ENCODE data around the gene GDF7. TPM values are rescaled to one million over a fixed set of nuclear protein-coding genes. Genes with fewer than 3 reads are reported as not detected.

The GDF7 gene
- total RNA-seq, 1 donor from 2014 or later = 0.52 TPM

DNA sequence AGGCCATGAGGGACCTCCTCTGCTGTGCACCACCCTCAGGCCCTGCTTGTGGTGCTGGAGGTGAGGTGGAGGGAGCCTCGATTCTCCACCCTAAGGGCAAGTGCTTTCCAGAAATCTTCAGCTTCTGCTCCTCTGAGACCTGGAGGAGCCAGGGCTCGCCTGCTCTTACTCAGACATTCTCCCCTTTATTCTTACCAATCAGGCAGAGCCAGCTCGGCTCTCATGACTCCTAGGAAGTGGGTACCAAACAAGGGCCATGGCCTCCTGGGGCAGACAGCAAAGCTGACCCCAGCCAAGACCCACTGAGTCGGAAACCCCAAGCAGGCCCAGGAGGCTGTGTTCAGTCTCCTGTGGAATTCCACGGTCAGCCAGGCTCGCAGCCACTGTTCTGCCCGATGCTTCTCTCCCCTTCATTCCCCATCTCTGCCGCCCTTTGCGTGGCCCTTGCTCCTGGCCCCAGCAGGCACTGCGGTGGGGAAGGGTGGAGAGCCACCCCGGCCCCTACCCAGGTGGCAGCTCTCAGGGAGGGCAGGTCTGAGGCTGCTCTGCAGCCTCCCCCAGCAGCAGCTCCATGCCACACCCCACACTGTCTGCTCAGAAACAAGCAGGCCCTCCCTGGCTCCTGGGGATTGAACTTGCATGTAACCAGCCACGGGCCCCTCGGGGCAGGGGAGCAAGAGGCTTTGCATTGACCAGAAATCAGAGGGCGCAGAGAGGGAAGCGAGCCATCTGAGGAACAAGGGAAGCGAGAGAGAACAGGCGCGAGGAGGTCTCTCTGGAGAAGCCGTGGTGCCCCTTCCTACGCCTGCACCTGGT, 40.0 kb upstream of the GDF7 start:
- no peaks in the 10 kb centered on the region for H3K9me3 ChIP-seq (ENCODE audit: control insufficient read depth in 3 of 3, low read length in 3 of 3)
- peaks cover 0 to 6% (median 0%) of the 10 kb centered on the region in 3 donors for H3K27me3 ChIP-seq (ENCODE audit: control insufficient read depth in 3 of 3, insufficient read depth in 3 of 3, low read length in 3 of 3)
- peak overlapping the region in 2 of 3 donors; percentile 7 to 25 for H3K9ac ChIP-seq (ENCODE audit: low read depth in 1 of 3, low read length in 3 of 3)
- H3K36me3 ChIP-seq (ENCODE audit: control insufficient read depth in 3 of 3, insufficient read depth in 3 of 3, low read length in 3 of 3) = peaks cover 12 to 25% (median 19%) of the 10 kb centered on the region in 3 donors
- H3K27ac ChIP-seq (ENCODE audit: low read depth, low read length) = peak overlapping the region; percentile 55
- peaks cover 39 to 52% (median 51%) of the 10 kb centered on the region in 3 donors for H3K4me1 ChIP-seq (ENCODE audit: control insufficient read depth in 3 of 3, insufficient read depth in 3 of 3, low read length in 3 of 3)
- peak overlapping the region in 1 of 3 donors; percentile 1 for H3K4me3 ChIP-seq (ENCODE audit: low read length in 3 of 3)

DNA sequence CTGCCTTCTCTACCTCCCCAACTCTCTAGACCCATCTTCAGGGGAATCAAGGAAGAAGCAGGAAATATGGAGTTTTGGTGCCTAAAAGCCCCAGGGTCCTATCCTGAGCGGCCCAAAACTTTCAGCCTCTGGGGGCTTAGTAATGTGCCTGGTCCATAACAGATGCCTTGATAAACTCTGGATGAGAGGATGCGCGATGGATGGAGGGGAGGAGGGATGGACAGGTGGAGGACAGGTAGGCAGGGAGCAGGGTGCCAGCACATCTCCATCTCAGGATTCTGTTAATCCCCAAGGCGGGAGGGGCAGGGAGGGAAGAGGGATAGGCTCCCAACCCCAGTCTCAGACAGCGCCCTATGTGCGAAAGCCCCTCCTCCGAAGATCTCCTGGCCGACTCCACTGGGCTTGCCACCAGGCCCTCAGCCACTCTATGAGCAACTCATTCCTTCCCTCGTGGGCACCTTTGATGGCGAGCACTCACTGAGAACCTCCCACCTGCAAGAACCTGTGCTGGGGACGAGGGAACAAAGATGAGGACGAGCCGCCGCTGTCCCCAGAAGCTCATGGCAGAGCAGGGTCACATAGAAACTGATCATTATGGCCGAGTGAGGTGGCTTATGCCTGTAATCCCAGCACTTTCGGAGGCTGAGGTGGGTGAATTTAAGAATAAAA, 39.1 kb upstream of the GDF7 start:
- Histone ChIP-seq H3K27ac (ENCODE audit: low read depth, low read length) (no peak overlapping the region), H3K27me3 (ENCODE audit: control insufficient read depth in 3 of 3, insufficient read depth in 3 of 3, low read length in 3 of 3) (peaks cover 0 to 6% (median 0%) of the 10 kb centered on the region in 3 donors), H3K4me1 (ENCODE audit: control insufficient read depth in 3 of 3, insufficient read depth in 3 of 3, low read length in 3 of 3) (peaks cover 31 to 45% (median 43%) of the 10 kb centered on the region in 3 donors), H3K36me3 (ENCODE audit: control insufficient read depth in 3 of 3, insufficient read depth in 3 of 3, low read length in 3 of 3) (peaks cover 12 to 24% (median 18%) of the 10 kb centered on the region in 3 donors), H3K9me3 (ENCODE audit: control insufficient read depth in 3 of 3, low read length in 3 of 3) (no peaks in the 10 kb centered on the region), H3K9ac (ENCODE audit: low read depth in 1 of 3, low read length in 3 of 3) (no peak overlapping the region), H3K4me3 (ENCODE audit: low read length in 3 of 3) (no peak overlapping the region)

DNA sequence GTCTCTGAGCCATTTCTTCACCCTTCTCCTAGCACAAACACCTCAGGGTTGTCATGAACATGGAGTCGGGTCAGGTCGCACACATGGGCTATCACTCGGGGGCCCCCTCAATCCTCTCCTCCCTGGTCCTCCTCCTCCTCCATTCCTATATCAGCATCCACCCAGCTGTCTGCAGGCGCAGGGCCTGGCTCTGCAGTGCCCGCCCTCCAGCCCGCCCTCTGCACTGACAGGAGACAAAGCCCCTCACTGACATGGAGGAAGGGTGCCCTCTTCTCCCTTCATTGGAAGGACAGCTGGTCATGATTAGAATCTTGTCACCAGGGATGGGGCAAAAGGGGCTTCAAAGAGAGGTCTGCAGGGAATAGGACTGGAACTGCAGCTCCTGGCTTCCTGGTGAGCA, 37.8 kb upstream of the GDF7 start:
- no peaks in the 10 kb centered on the region for H3K9me3 ChIP-seq (ENCODE audit: control insufficient read depth in 3 of 3, low read length in 3 of 3)
- no peak overlapping the region for H3K4me3 ChIP-seq (ENCODE audit: low read length in 3 of 3)
- H3K4me1 ChIP-seq (ENCODE audit: control insufficient read depth in 3 of 3, insufficient read depth in 3 of 3, low read length in 3 of 3) = peaks cover 24 to 38% (median 38%) of the 10 kb centered on the region in 3 donors
- H3K27me3 ChIP-seq (ENCODE audit: control insufficient read depth in 3 of 3, insufficient read depth in 3 of 3, low read length in 3 of 3) = peaks cover 0 to 6% (median 0%) of the 10 kb centered on the region in 3 donors
- H3K36me3 ChIP-seq (ENCODE audit: control insufficient read depth in 3 of 3, insufficient read depth in 3 of 3, low read length in 3 of 3) = peaks cover 11 to 17% (median 11%) of the 10 kb centered on the region in 3 donors
- H3K9ac ChIP-seq (ENCODE audit: low read depth in 1 of 3, low read length in 3 of 3) = no peak overlapping the region
- no peak overlapping the region for H3K27ac ChIP-seq (ENCODE audit: low read depth, low read length)

DNA sequence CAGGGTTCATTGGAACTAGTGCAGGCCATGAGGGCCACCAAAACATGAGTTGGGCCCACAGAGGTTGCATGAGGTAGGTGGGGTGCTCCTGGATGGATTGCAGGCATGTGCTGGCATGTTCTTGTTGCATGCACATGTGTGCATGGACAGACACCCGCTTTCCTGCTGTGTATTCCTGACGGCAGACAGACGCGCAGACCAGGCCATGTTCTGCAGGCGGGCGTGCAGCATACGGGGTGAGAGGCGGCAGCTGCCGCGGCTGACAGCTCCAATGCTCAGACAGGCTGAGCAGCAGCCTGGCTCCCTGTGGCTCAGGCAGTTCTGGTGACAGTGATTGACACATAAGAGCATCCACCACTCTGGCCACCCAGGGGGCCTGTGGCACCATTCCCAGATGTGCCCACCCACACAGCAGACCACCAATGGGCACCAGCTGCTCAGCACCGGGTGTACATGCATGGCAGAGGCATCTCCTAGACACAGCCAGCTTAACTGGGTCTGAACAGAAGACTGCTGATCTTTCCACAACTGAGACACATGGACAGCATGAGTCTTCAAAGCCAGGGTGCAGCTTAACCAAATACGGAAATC, 37.3 kb upstream of the GDF7 start:
- no peaks in the 10 kb centered on the region for H3K9me3 ChIP-seq (ENCODE audit: control insufficient read depth in 3 of 3, low read length in 3 of 3)
- H3K27me3 ChIP-seq (ENCODE audit: control insufficient read depth in 3 of 3, insufficient read depth in 3 of 3, low read length in 3 of 3) = peaks cover 0 to 6% (median 0%) of the 10 kb centered on the region in 3 donors
- H3K4me3 ChIP-seq (ENCODE audit: low read length in 3 of 3) = no peak overlapping the region
- peaks cover 24 to 39% (median 38%) of the 10 kb centered on the region in 3 donors for H3K4me1 ChIP-seq (ENCODE audit: control insufficient read depth in 3 of 3, insufficient read depth in 3 of 3, low read length in 3 of 3)
- H3K27ac ChIP-seq (ENCODE audit: low read depth, low read length) = no peak overlapping the region
- H3K9ac ChIP-seq (ENCODE audit: low read depth in 1 of 3, low read length in 3 of 3) = no peak overlapping the region
- peaks cover 6 to 12% (median 7%) of the 10 kb centered on the region in 3 donors for H3K36me3 ChIP-seq (ENCODE audit: control insufficient read depth in 3 of 3, insufficient read depth in 3 of 3, low read length in 3 of 3)

DNA sequence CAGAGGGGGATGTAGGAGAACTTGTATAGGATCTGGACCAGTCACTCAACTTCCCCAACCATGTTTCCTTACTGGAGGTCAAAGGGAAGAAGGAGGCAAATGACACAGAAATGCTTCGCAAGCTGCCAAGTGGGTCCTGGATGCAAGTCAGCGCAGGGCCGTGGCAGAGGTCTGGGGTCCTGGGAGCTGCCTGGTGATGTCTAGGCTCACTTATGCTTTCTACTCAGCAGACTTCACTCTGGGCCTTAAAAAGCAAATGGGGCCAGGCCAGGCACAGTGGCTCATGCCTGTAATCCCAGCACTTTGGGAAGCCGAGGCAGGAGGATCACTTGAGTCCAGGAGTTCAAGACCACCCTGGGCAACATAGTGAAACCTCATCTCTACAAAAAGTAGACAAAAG, 36.0 kb upstream of the GDF7 start:
- Histone ChIP-seq H3K36me3 (ENCODE audit: control insufficient read depth in 3 of 3, insufficient read depth in 3 of 3, low read length in 3 of 3) (peaks cover 5 to 9% (median 7%) of the 10 kb centered on the region in 3 donors), H3K27me3 (ENCODE audit: control insufficient read depth in 3 of 3, insufficient read depth in 3 of 3, low read length in 3 of 3) (peaks cover 0 to 6% (median 0%) of the 10 kb centered on the region in 3 donors), H3K9me3 (ENCODE audit: control insufficient read depth in 3 of 3, low read length in 3 of 3) (no peaks in the 10 kb centered on the region), H3K4me3 (ENCODE audit: low read length in 3 of 3) (no peak overlapping the region), H3K9ac (ENCODE audit: low read depth in 1 of 3, low read length in 3 of 3) (no peak overlapping the region), H3K4me1 (ENCODE audit: control insufficient read depth in 3 of 3, insufficient read depth in 3 of 3, low read length in 3 of 3) (peaks cover 21 to 40% (median 35%) of the 10 kb centered on the region in 3 donors), H3K27ac (ENCODE audit: low read depth, low read length) (no peak overlapping the region)

DNA sequence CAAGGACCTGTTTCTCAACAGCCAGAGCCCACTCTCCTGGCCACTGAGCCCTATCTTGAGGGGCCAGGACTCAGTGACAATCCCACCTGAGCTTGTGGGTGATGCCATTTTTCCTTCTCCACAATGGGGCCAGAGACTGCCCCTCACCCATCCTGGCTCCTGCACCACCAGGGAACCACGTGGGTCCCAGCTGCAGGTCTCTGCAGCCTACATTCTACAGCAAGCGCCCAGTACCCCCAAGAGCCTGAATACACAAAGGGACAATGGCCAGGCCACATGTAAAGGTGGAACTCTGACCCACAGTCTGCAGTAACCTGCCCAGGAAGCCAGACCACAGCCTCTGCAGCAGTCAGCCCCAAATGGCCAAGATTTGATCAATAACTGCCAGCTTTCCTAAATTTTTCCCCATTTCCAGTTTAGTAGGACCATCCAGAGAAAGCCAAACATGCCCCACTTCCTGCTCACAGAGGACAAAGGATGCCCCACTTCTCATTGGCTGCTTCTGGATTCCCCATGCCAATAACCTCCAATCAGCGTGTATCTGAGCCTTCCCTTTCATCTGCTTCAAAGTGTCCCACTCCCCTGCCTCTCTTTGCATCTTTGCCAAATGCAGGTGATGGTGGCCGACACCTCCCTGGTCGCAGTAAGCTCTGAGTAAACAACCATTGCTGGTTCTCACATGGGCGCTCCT, 35.2 kb upstream of the GDF7 start:
- Histone ChIP-seq H3K9ac (ENCODE audit: low read depth in 1 of 3, low read length in 3 of 3) (no peak overlapping the region), H3K4me1 (ENCODE audit: control insufficient read depth in 3 of 3, insufficient read depth in 3 of 3, low read length in 3 of 3) (peaks cover 14 to 34% (median 33%) of the 10 kb centered on the region in 3 donors), H3K27ac (ENCODE audit: low read depth, low read length) (no peak overlapping the region), H3K4me3 (ENCODE audit: low read length in 3 of 3) (no peak overlapping the region), H3K27me3 (ENCODE audit: control insufficient read depth in 3 of 3, insufficient read depth in 3 of 3, low read length in 3 of 3) (peaks cover 0 to 4% (median 0%) of the 10 kb centered on the region in 3 donors), H3K36me3 (ENCODE audit: control insufficient read depth in 3 of 3, insufficient read depth in 3 of 3, low read length in 3 of 3) (peaks cover 6 to 13% (median 12%) of the 10 kb centered on the region in 3 donors), H3K9me3 (ENCODE audit: control insufficient read depth in 3 of 3, low read length in 3 of 3) (no peaks in the 10 kb centered on the region)

DNA sequence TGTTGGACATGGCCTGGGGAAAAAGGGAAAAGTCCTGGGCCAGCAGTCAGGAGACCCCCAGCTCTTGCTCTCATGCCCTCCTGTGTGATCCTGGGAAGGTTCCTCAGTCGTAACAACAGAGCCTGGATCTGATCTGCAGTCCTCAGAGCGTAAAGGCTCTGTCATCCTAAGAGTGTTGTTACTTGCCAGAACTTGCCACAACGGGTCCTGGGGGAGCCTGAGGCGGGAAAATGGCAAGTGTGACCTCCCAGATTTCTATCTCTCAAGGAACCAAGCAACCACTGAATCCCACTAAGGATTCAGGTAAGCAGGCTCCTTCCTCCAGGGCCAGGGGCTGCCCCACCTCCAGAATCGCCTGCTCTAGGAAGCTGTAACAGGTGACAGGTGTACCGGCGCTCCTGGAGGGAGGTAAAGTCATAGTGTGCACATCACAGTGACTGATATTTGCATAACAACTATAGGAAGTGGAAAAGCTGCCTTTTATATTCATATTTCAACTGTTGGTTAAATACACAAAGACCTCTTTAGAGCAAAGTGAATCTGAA, 34.4 kb upstream of the GDF7 start:
- H3K27me3 ChIP-seq (ENCODE audit: control insufficient read depth in 3 of 3, insufficient read depth in 3 of 3, low read length in 3 of 3) = no peaks in the 10 kb centered on the region
- H3K9ac ChIP-seq (ENCODE audit: low read depth in 1 of 3, low read length in 3 of 3) = no peak overlapping the region
- H3K4me1 ChIP-seq (ENCODE audit: control insufficient read depth in 3 of 3, insufficient read depth in 3 of 3, low read length in 3 of 3) = peaks cover 12 to 26% (median 25%) of the 10 kb centered on the region in 3 donors
- H3K4me3 ChIP-seq (ENCODE audit: low read length in 3 of 3) = no peak overlapping the region
- H3K36me3 ChIP-seq (ENCODE audit: control insufficient read depth in 3 of 3, insufficient read depth in 3 of 3, low read length in 3 of 3) = peaks cover 5 to 13% (median 12%) of the 10 kb centered on the region in 3 donors
- no peaks in the 10 kb centered on the region for H3K9me3 ChIP-seq (ENCODE audit: control insufficient read depth in 3 of 3, low read length in 3 of 3)
- no peak overlapping the region for H3K27ac ChIP-seq (ENCODE audit: low read depth, low read length)

DNA sequence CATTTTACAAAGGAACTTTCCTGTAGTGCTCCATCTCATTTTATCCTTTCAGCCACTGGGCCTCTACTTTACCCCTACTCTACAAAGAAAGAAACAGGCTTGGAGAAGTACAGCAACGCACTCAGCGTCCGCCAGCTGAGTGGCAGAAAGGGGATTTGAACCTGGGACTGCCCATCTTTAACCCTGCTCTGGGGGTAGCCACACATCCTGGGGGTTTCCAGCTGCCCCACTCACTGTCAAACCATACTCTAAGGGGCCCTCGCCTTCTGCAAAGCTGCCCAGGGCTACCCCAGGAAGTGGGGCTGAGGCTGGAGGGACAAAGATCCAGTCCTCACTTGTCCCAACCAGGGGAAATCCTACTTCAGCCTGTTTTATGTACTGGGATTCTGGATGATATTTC, 33.9 kb upstream of the GDF7 start:
- Histone ChIP-seq H3K9me3 (ENCODE audit: control insufficient read depth in 3 of 3, low read length in 3 of 3) (no peaks in the 10 kb centered on the region), H3K4me1 (ENCODE audit: control insufficient read depth in 3 of 3, insufficient read depth in 3 of 3, low read length in 3 of 3) (peaks cover 12 to 24% (median 23%) of the 10 kb centered on the region in 3 donors), H3K27ac (ENCODE audit: low read depth, low read length) (no peak overlapping the region), H3K9ac (ENCODE audit: low read depth in 1 of 3, low read length in 3 of 3) (no peak overlapping the region), H3K27me3 (ENCODE audit: control insufficient read depth in 3 of 3, insufficient read depth in 3 of 3, low read length in 3 of 3) (no peaks in the 10 kb centered on the region), H3K4me3 (ENCODE audit: low read length in 3 of 3) (no peak overlapping the region), H3K36me3 (ENCODE audit: control insufficient read depth in 3 of 3, insufficient read depth in 3 of 3, low read length in 3 of 3) (peaks cover 7 to 15% (median 14%) of the 10 kb centered on the region in 3 donors)

DNA sequence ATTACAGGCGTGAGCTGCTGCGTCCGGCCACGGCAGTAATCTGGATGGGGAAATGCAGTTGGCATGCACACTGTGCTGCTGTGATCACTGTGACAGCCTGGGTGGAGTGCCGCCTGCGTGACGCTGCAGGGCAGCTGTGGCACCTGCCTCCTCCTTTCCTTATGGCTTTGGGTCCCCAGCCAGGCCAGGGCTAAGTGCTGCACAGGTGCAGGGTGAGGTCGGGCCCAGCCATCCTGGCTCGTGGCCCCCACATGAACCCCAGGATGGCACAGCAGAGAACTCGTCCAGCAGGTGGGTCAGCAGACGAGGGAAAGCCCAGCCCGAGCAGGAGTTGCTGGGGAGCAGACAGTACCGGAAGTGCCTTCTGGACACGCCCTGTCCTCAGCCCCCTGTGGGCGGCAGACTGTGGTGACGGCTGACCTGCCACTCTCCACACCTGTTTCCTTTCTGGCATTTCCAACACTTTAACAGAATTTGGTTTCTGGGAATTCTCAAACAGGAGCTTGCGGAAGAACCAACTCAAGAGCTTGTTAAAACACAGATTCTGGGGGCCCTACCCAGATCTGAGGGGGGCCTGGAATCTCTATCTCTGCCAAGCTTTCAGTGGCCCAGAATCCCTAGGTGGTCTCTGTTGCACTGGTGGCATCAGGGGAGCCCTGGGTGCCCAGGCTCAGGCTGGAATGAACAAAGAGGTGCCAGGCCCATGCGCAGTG, 33.0 kb upstream of the GDF7 start:
- H3K4me1 ChIP-seq (ENCODE audit: control insufficient read depth in 3 of 3, insufficient read depth in 3 of 3, low read length in 3 of 3) = peaks cover 12 to 24% (median 23%) of the 10 kb centered on the region in 3 donors
- peaks cover 13 to 18% (median 15%) of the 10 kb centered on the region in 3 donors for H3K36me3 ChIP-seq (ENCODE audit: control insufficient read depth in 3 of 3, insufficient read depth in 3 of 3, low read length in 3 of 3)
- H3K27me3 ChIP-seq (ENCODE audit: control insufficient read depth in 3 of 3, insufficient read depth in 3 of 3, low read length in 3 of 3) = no peaks in the 10 kb centered on the region
- H3K4me3 ChIP-seq (ENCODE audit: low read length in 3 of 3) = no peak overlapping the region
- no peaks in the 10 kb centered on the region for H3K9me3 ChIP-seq (ENCODE audit: control insufficient read depth in 3 of 3, low read length in 3 of 3)
- peak overlapping the region; percentile 36 for H3K27ac ChIP-seq (ENCODE audit: low read depth, low read length)
- H3K9ac ChIP-seq (ENCODE audit: low read depth in 1 of 3, low read length in 3 of 3) = peak overlapping the region in 2 of 3 donors; percentile 8 to 45
